ENCODE data around the gene FBN3.
"Not testable (repeated sequence)": the region's sequence is repeated elsewhere in the genome, so short reads cannot be mapped to it uniquely, and the experiment has no call there.

FBN3 gene

GRCh38 chr19:8117991-8118390, 31.4 kb downstream of the FBN3 start:
- no peak for DNase-seq (ENCODE audit: low read depth)

GRCh38 chr19:8116437-8117293, 32.7 kb downstream of the FBN3 start:
- no peak for DNase-seq (ENCODE audit: low read depth)

GRCh38 chr19:8115805-8116396, 33.5 kb downstream of the FBN3 start:
- DNase-seq (ENCODE audit: low read depth): no peak

GRCh38 chr19:8113017-8113416, 36.4 kb downstream of the FBN3 start:
- no peak for DNase-seq (ENCODE audit: low read depth)

GRCh38 chr19:8111376-8111775, 38.0 kb downstream of the FBN3 start:
- DNase-seq (ENCODE audit: low read depth): no peak

- DNase-seq (ENCODE audit: low read depth): no peak
These were observed 38.5 kb downstream of the FBN3 start for GRCh38 chr19:8110931-8111330.

- DNase-seq (ENCODE audit: low read depth): no peak
These were observed 39.3 kb downstream of the FBN3 start for GRCh38 chr19:8109890-8110662.

- no peak for DNase-seq (ENCODE audit: low read depth)
These were observed 39.9 kb downstream of the FBN3 start for GRCh38 chr19:8109455-8109854.

- DNase-seq (ENCODE audit: low read depth): no peak
These were observed 40.6 kb downstream of the FBN3 start for GRCh38 chr19:8108560-8109445.

- no peak for DNase-seq (ENCODE audit: low read depth)
These were observed 42.0 kb downstream of the FBN3 start for GRCh38 chr19:8107301-8107903.

GRCh38 chr19:8105471-8105870, 43.9 kb downstream of the FBN3 start:
- no peak for DNase-seq (ENCODE audit: low read depth)

GRCh38 chr19:8101910-8102309, 47.5 kb downstream of the FBN3 start:
- DNase-seq (ENCODE audit: low read depth): not testable (repeated sequence)

GRCh38 chr19:8101311-8101710, 48.1 kb downstream of the FBN3 start:
- DNase-seq (ENCODE audit: low read depth): no peak

GRCh38 chr19:8097681-8098567, 51.5 kb downstream of the FBN3 start:
- no peak for DNase-seq (ENCODE audit: low read depth)

GRCh38 chr19:8097198-8097597, 52.2 kb downstream of the FBN3 start:
- no peak for DNase-seq (ENCODE audit: low read depth)

- no peak for DNase-seq (ENCODE audit: low read depth)
These were observed 53.3 kb downstream of the FBN3 start for GRCh38 chr19:8096071-8096470.

GRCh38 chr19:8095354-8095886, 54.0 kb downstream of the FBN3 start:
- no peak for DNase-seq (ENCODE audit: low read depth)

- no peak for DNase-seq (ENCODE audit: low read depth)
These were observed 55.1 kb downstream of the FBN3 start for GRCh38 chr19:8094336-8094735.

- no peak for DNase-seq (ENCODE audit: low read depth)
These were observed 55.7 kb downstream of the FBN3 start for GRCh38 chr19:8093740-8094139.

GRCh38 chr19:8090950-8091349, 58.4 kb downstream of the FBN3 start:
- DNase-seq (ENCODE audit: low read depth): no peak

All from ELR (cell line).